Tibial nerve (tissue), 3 donors: ENCODE results near the gene PAQR7.

Experiments
- POLR2A ChIP-seq, 2 donors: fragments of 450-650 bp; IDR thresholded peaks; one replicate each; pipeline ENCODE4 v1.6.1; 2017; ENCODE audit warnings: antibody characterized with exemption in 2 of 2, mild to moderate bottlenecking in 2 of 2, moderate library complexity in 2 of 2
- TF ChIP-seq, protein P1 (sequence below), 5 experiments: fragments of 200-600 bp in 3 of 5; fragments of 450-650 bp in 2 of 5; sonication (generic) in 3 of 5; IDR thresholded peaks; one replicate each; pipeline ENCODE4 v1.5.1; 2016 to 2019; ENCODE audit warnings: antibody characterized with exemption in 5 of 5, mild to moderate bottlenecking in 3 of 5, moderate library complexity in 2 of 5

- TF ChIP-seq, protein P1, sequence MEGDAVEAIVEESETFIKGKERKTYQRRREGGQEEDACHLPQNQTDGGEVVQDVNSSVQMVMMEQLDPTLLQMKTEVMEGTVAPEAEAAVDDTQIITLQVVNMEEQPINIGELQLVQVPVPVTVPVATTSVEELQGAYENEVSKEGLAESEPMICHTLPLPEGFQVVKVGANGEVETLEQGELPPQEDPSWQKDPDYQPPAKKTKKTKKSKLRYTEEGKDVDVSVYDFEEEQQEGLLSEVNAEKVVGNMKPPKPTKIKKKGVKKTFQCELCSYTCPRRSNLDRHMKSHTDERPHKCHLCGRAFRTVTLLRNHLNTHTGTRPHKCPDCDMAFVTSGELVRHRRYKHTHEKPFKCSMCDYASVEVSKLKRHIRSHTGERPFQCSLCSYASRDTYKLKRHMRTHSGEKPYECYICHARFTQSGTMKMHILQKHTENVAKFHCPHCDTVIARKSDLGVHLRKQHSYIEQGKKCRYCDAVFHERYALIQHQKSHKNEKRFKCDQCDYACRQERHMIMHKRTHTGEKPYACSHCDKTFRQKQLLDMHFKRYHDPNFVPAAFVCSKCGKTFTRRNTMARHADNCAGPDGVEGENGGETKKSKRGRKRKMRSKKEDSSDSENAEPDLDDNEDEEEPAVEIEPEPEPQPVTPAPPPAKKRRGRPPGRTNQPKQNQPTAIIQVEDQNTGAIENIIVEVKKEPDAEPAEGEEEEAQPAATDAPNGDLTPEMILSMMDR (IDR thresholded peaks at IDR 0.05) = no peak
- no peak for TF ChIP-seq POLR2A (IDR thresholded peaks at IDR 0.05)
These were observed 22.2 kb upstream of the PAQR7 start for GRCh38 chr1:25897754-25898153.
